Breast epithelium (tissue), 4 donors: ENCODE measurements around the gene CYB561A3. TPM values are rescaled to one million over a fixed set of nuclear protein-coding genes. Genes with fewer than 3 reads are reported as not detected.

Source experiments
- DNase-seq, 2 donors: peaks; one replicate each; pipeline ENCODE4 v3.0.0-alpha.2; 2019; ENCODE audit warnings: low spot score in 2 of 2
- H3K27ac ChIP-seq, 2 donors: fragments of 200-600 bp; sonication (generic) in 1 of 2; one replicate each; pipeline ENCODE4 v1.5.1; 2016 to 2019; ENCODE audit warnings: mild to moderate bottlenecking in 1 of 2
- H3K27me3 ChIP-seq, 2 donors: fragments of 200-600 bp; sonication (generic) in 1 of 2; one replicate each; pipeline versions ENCODE4 v1.5.1 to v1.6.0; 2017 to 2019; ENCODE audit warnings: control low read depth in 1 of 2, mild to moderate bottlenecking in 1 of 2
- H3K36me3 ChIP-seq: fragments of 200-600 bp; one replicate; pipeline ENCODE4 v1.5.1; 2019
- H3K4me1 ChIP-seq, 2 donors: fragments of 200-600 bp; sonication (generic); one replicate each; pipeline ENCODE4 v1.5.1; 2016 to 2019; ENCODE audit warnings: control low read depth in 1 of 2
- H3K4me3 ChIP-seq, 3 donors: fragments of 200-600 bp; sonication (generic); 1 replicate in 2 of 3; 2 replicates in 1 of 3; pipeline ENCODE4 v1.5.1; 2016 to 2019; ENCODE audit warnings: mild to moderate bottlenecking in 3 of 3, moderate library complexity in 2 of 3
- H3K9me3 ChIP-seq, 2 donors: fragments of 200-600 bp; sonication (generic) in 1 of 2; one replicate each; pipeline ENCODE4 v1.5.1; 2016 to 2019; ENCODE audit warnings: control low read depth in 1 of 2
- CTCF ChIP-seq, 3 donors: fragments of 450-650 bp; IDR thresholded peaks; one replicate each; pipeline ENCODE4 v1.5.1; 2016 to 2017; ENCODE audit warnings: antibody characterized with exemption in 3 of 3, mild to moderate bottlenecking in 3 of 3, moderate library complexity in 3 of 3
- POLR2A ChIP-seq: fragments of 450-650 bp; IDR thresholded peaks from one replicate; pipeline ENCODE4 v1.6.1; 2016; ENCODE audit warnings: antibody characterized with exemption, mild to moderate bottlenecking, moderate library complexity
- POLR2AphosphoS5 ChIP-seq, 3 donors: sonication (generic); formaldehyde crosslinking; IDR thresholded peaks; one replicate each; pipeline ENCODE4 v1.6.1; 2017; ENCODE audit warnings: antibody characterized with exemption in 3 of 3
- intact Hi-C: fragments of 100-400 bp; cut with DNase I; formaldehyde crosslinking; loops from one replicate; pipeline ENCODE4 v1.15.1; 2023; ENCODE audit warnings: low total_unique reads
- total RNA-seq, 3 donors: library from RNA; depleted of rRNA; stranded (reverse); fragments of >200 nt; gene quantifications; one replicate each; pipeline ENCODE4 v1.1.0, GENCODE V29; 2016

The CYB561A3 gene
- total RNA-seq, 3 donors from 2014 or later, result 36.7 to 46.9 (median 44.3) TPM

- intact Hi-C loops, result no loop called here
- Histone ChIP-seq H3K27me3 (no peaks in the 10 kb centered on the region), H3K36me3 (peaks cover 7% of the 10 kb centered on the region), H3K9me3 (no peaks in the 10 kb centered on the region), H3K27ac (peak overlapping the region; percentile 58 to 92), H3K4me1 (peaks cover 4 to 10% of the 10 kb centered on the region in 2 donors), H3K4me3 (no peak overlapping the region)
- TF ChIP-seq POLR2AphosphoS5 (IDR thresholded peaks at IDR 0.05) (no peak), POLR2A (no peak), CTCF (IDR thresholded peaks at IDR 0.05) (no peak)
- no peak for DNase-seq
These were observed 42.0 kb upstream of the CYB561A3 start for GRCh38 chr11:61403658-61404057.

- peaks cover 7% of the 10 kb centered on the region for H3K36me3 ChIP-seq
- TF ChIP-seq CTCF (IDR thresholded peaks at IDR 0.05), result no peak
- TF ChIP-seq POLR2AphosphoS5 (IDR thresholded peaks at IDR 0.05), result no peak
- TF ChIP-seq POLR2A, result no peak
- no peaks in the 10 kb centered on the region for H3K9me3 ChIP-seq
- H3K27ac ChIP-seq, result peak overlapping the region in 1 of 2 donors; percentile 7
- no peaks in the 10 kb centered on the region for H3K27me3 ChIP-seq
- intact Hi-C loops, result no loop called here
- no peak overlapping the region for H3K4me3 ChIP-seq
- no peak for DNase-seq
- peaks cover 4 to 10% of the 10 kb centered on the region in 2 donors for H3K4me1 ChIP-seq
These were observed 39.9 kb upstream of the CYB561A3 start for GRCh38 chr11:61401573-61401972.

- Histone ChIP-seq H3K27me3 (no peaks in the 10 kb centered on the region), H3K9me3 (no peaks in the 10 kb centered on the region), H3K36me3 (peaks cover 7% of the 10 kb centered on the region), H3K4me1 (peaks cover 4 to 10% of the 10 kb centered on the region in 2 donors), H3K27ac (no peak overlapping the region), H3K4me3 (no peak overlapping the region)
- intact Hi-C loops, result no loop called here
- DNase-seq, result no peak
- no peak for TF ChIP-seq POLR2A
These were observed 39.5 kb upstream of the CYB561A3 start for GRCh38 chr11:61401173-61401572.

- no peak for DNase-seq
- intact Hi-C loops, result no loop called here
- Histone ChIP-seq H3K9me3 (no peaks in the 10 kb centered on the region), H3K4me1 (peaks cover 0 to 8% of the 10 kb centered on the region in 2 donors), H3K4me3 (peak overlapping the region; percentile 80 to 89 (median 83)), H3K27ac (peak overlapping the region; percentile 81 to 92), H3K27me3 (no peaks in the 10 kb centered on the region), H3K36me3 (no peaks in the 10 kb centered on the region)
- TF ChIP-seq POLR2A, result no peak
- no peak for TF ChIP-seq POLR2AphosphoS5 (IDR thresholded peaks at IDR 0.05)
- no peak for TF ChIP-seq CTCF (IDR thresholded peaks at IDR 0.05)
These were observed 31.4 kb upstream of the CYB561A3 start for GRCh38 chr11:61392981-61393595.

- H3K4me3 ChIP-seq, result no peak overlapping the region
- H3K4me1 ChIP-seq, result peaks cover 0 to 8% of the 10 kb centered on the region in 2 donors
- H3K9me3 ChIP-seq, result no peaks in the 10 kb centered on the region
- TF ChIP-seq POLR2A (no peak), POLR2AphosphoS5 (IDR thresholded peaks at IDR 0.05) (no peak), CTCF (IDR thresholded peaks at IDR 0.05) (no peak)
- no peak overlapping the region for H3K27ac ChIP-seq
- DNase-seq, result no peak
- no peaks in the 10 kb centered on the region for H3K36me3 ChIP-seq
- intact Hi-C loops, result no loop called here
- H3K27me3 ChIP-seq, result no peaks in the 10 kb centered on the region
These were observed 28.5 kb upstream of the CYB561A3 start for GRCh38 chr11:61390161-61390560.
